K562 (cell line): ENCODE results near the gene ZP3. TPM values are rescaled to one million over a fixed set of nuclear protein-coding genes. Genes with fewer than 3 reads are reported as not detected.

Experiments used
- BCOR ChIP-seq: fragments of 450-650 bp; IDR thresholded peaks from 2 replicates; pipeline ENCODE4 v1.6.1; 2016
- CREB5 ChIP-seq: fragments of 250-450 bp; sonication (Bioruptor Pico); IDR thresholded peaks from 2 replicates; pipeline ENCODE4 v1.5.0; 2020; ENCODE audit warnings: mild to moderate bottlenecking
- CTCF ChIP-seq, 3 experiments: IDR thresholded peaks in 2 of 3; conservative IDR thresholded peaks in 1 of 3; 2 replicates each; pipeline ENCODE4 v1.5.1; 2011 to 2012; ENCODE audit warnings: low read length in 3 of 3, mild to moderate bottlenecking in 3 of 3, control low read depth in 2 of 3, improper control_type of control experiment in 1 of 3, inconsistent platforms in 1 of 3, low read depth in 1 of 3, mixed read lengths in 1 of 3, moderate library complexity in 1 of 3; ENCODE audit not compliant: insufficient read depth in 2 of 3
- EHMT2 ChIP-seq: fragments of 450-650 bp; IDR thresholded peaks from 2 replicates; pipeline ENCODE4 v1.6.1; 2018; ENCODE audit warnings: antibody characterized with exemption
- GABPB1 ChIP-seq: sonication (generic); formaldehyde crosslinking; IDR thresholded peaks from 2 replicates; pipeline ENCODE4 v1.8.0; 2022; ENCODE audit warnings: mild to moderate bottlenecking, missing genetic modification reagents
- GTF2E2 ChIP-seq: fragments of 200-800 bp; sonication (Bioruptor generic); IDR thresholded peaks from 2 replicates; pipeline ENCODE4 v1.6.1; 2016; ENCODE audit warnings: missing genetic modification characterization, missing compliant biosample characterization
- HCFC1 ChIP-seq: IDR thresholded peaks from 2 replicates; pipeline ENCODE4 v1.6.1; 2012; ENCODE audit warnings: low read depth, low read length, improper control_type of control experiment
- HINFP ChIP-seq: fragments of 450-650 bp; conservative IDR thresholded peaks from 2 replicates; pipeline ENCODE4 v1.6.1; 2016; ENCODE audit warnings: missing genetic modification characterization, low read depth, mild to moderate bottlenecking, control low read depth, missing compliant biosample characterization
- KLF13 ChIP-seq: fragments of 450-650 bp; IDR thresholded peaks from 2 replicates; pipeline ENCODE4 v1.6.1; 2016; ENCODE audit warnings: missing genetic modification characterization, low read depth, mild to moderate bottlenecking, missing compliant biosample characterization, moderate library complexity, borderline replicate concordance
- MAFF ChIP-seq: IDR thresholded peaks from 2 replicates; pipeline ENCODE4 v1.6.1; 2012; ENCODE audit warnings: low read length, improper control_type of control experiment
- NCOA4 ChIP-seq: fragments of 450-650 bp; IDR thresholded peaks from 2 replicates; pipeline ENCODE4 v1.6.1; 2018; ENCODE audit warnings: mild to moderate bottlenecking; ENCODE audit not compliant: partially characterized antibody
- NFE2L1 ChIP-seq: fragments of 450-650 bp; IDR thresholded peaks from 2 replicates; pipeline ENCODE4 v1.6.1; 2016; ENCODE audit warnings: missing genetic modification characterization, low read depth, mild to moderate bottlenecking, missing compliant biosample characterization, moderate library complexity, borderline replicate concordance
- NFRKB ChIP-seq: fragments of 450-650 bp; IDR thresholded peaks from 2 replicates; pipeline ENCODE4 v1.6.1; 2016; ENCODE audit warnings: low read depth
- NFYB ChIP-seq: IDR thresholded peaks from 2 replicates; pipeline ENCODE4 v1.6.1; 2011; ENCODE audit warnings: mild to moderate bottlenecking, moderate library complexity; ENCODE audit not compliant: insufficient read length; ENCODE audit errors: extremely low read depth
- PHF20 ChIP-seq: fragments of 450-650 bp; IDR thresholded peaks from 2 replicates; pipeline ENCODE4 v1.6.1; 2018; ENCODE audit not compliant: partially characterized antibody
- RNF2 ChIP-seq: sonication (generic); IDR thresholded peaks from 2 replicates; pipeline ENCODE4 v1.6.1; 2016
- SMARCC2 ChIP-seq: fragments of 450-650 bp; IDR thresholded peaks from 2 replicates; pipeline ENCODE4 v1.6.1; 2017; ENCODE audit warnings: antibody characterized with exemption, moderate library complexity, mild to moderate bottlenecking, low read depth
- SMC3 ChIP-seq: conservative IDR thresholded peaks from 2 replicates; pipeline ENCODE4 v1.6.1; 2011; ENCODE audit warnings: low read depth, low read length, improper control_type of control experiment; ENCODE audit not compliant: insufficient read depth
- SNRNP70 ChIP-seq: fragments of 200-400 bp; formaldehyde crosslinking; optimal IDR thresholded peaks from 2 replicates; pipeline ENCODE3; 2017; ENCODE audit warnings: low read depth, low read length
- ZBTB5 ChIP-seq: fragments of 450-650 bp; IDR thresholded peaks from 2 replicates; pipeline ENCODE4 v1.6.1; 2017; ENCODE audit warnings: antibody characterized with exemption
- ZNF41 ChIP-seq: fragments of 250-450 bp; sonication (Bioruptor Pico); conservative IDR thresholded peaks from 2 replicates; pipeline ENCODE4 v1.4.0; 2020; ENCODE audit warnings: mild to moderate bottlenecking
- ZNF696 ChIP-seq: fragments of 250-450 bp; sonication (Bioruptor Pico); conservative IDR thresholded peaks from 2 replicates; pipeline ENCODE4 v1.4.0; 2020; ENCODE audit warnings: mild to moderate bottlenecking, moderate library complexity
- ZZZ3 ChIP-seq: fragments of 450-650 bp; IDR thresholded peaks from 2 replicates; pipeline ENCODE4 v1.6.1; 2016; ENCODE audit warnings: antibody characterized with exemption, mild to moderate bottlenecking, moderate library complexity
- polyA plus RNA-seq, 8 experiments: library from polyadenylated mRNA; depleted of rRNA in 4 of 8; stranded (reverse) in 5 of 8; unstranded in 3 of 8; fragments of >200 nt; fragmentation: Nextera tagmentation in 2 of 8; fragmentation: Illumina TruSeq in 1 of 8; extraction: Ambion mirVana in 2 of 8; extraction: Trizol in 1 of 8; gene quantifications; 2 replicates each; pipeline versions ENCODE4 v1.2.1 to v1.2.3, GENCODE V29; 2011 to 2014; ENCODE audit warnings: inconsistent platforms in 1 of 8, missing spikeins in 1 of 8
- total RNA-seq, 7 experiments: library from RNA; depleted of rRNA in 6 of 7; stranded (reverse); fragments of >200 nt in 6 of 7; fragmentation: Illumina TruSeq in 2 of 7; extraction: Trizol in 2 of 7; gene quantifications; 2 replicates each; pipeline versions ENCODE4 v1.2.1 to v1.2.3, GENCODE V29; 2011 to 2021; ENCODE audit warnings: low replicate concordance in 1 of 7

The ZP3 gene
- total and polyA plus RNA-seq, 9 of the 15 experiments (the other 6 are each of a cell fraction or from before 2014, with no cell fraction given): 1.4 to 3.8 (median 2.4) TPM

- TF ChIP-seq GABPB1: peak; percentile 79
- TF ChIP-seq PHF20: peak; percentile 31
- no peak for TF ChIP-seq ZNF696 (CRISPR knock-in tag)
- no peak for TF ChIP-seq NFE2L1 (tag)
- no peak for TF ChIP-seq KLF13
- TF ChIP-seq MAFF: no peak
- TF ChIP-seq EHMT2: no peak
- TF ChIP-seq HCFC1: peak; percentile 17; the same call in 1 of the 2 replicates
- TF ChIP-seq SNRNP70: no peak
- TF ChIP-seq NCOA4: no peak
- 0 out of 2 replicates have a peak, but pooled peaks have one; percentile 11 for TF ChIP-seq ZBTB5
- TF ChIP-seq HINFP (tag): no peak
- no peak for TF ChIP-seq NFYB
- no peak for TF ChIP-seq ZZZ3
- TF ChIP-seq SMC3: no peak; the same call in 1 of the 2 replicates
- no peak for TF ChIP-seq CREB5 (CRISPR knock-in tag)
- TF ChIP-seq BCOR: peak; percentile 99
- TF ChIP-seq NFRKB: peak; percentile 74
- peak; percentile 86 for TF ChIP-seq RNF2
- no peak; a peak in 1 of 6 replicates for TF ChIP-seq CTCF (IDR thresholded peaks at IDR 0.05 in 2 of 3, conservative IDR thresholded peaks at IDR 0.05 in 1 of 3; ENCODE audit: insufficient read depth in 2 of 3, low read depth in 1 of 3, low read length in 3 of 3)
- TF ChIP-seq SMARCC2: peak; percentile 38; the same call in 1 of the 2 replicates
- peak; percentile 46; the same call in 1 of the 2 replicates for TF ChIP-seq ZNF41 (CRISPR knock-in tag)
- no peak for TF ChIP-seq GTF2E2 (tag)
Observed at GRCh38 chr7:76397409-76398183, 27.2 kb upstream of the ZP3 start (continued).
